GM12878 (cell line): ENCODE measurements around the gene VPS26A. TPM values are rescaled to one million over a fixed set of nuclear protein-coding genes. Genes with fewer than 3 reads are reported as not detected.

ENCODE experiments used
- ATAC-seq: fragments of 200-7000 bp; cut with Tn5 transposase; 3 replicates; pipeline ENCODE4 v1.9.1; 2020; ENCODE audit warnings: mild to moderate bottlenecking, moderate library complexity
- BruUV-seq: library from RNA; stranded (reverse); fragments of 400-500 nt; replicated peaks from 2 replicates; lab custom pipeline; 2021; lab: Mats Ljungman, UMichigan
- CTCF ChIA-PET: fragments of 300-600 bp; sonication (Branson Sonifier 250); formaldehyde crosslinking; extraction: SDS; loops from one replicate; lab custom pipeline; 2021; ENCODE audit warnings: inconsistent platforms; lab: Yijun Ruan, JAX
- POLR2A ChIA-PET: fragments of 350-600 bp; formaldehyde crosslinking; extraction: SDS; loops from one replicate; lab custom pipeline; 2021; ENCODE audit warnings: inconsistent platforms; lab: Charles Lee
- RAD21 ChIA-PET: fragments of 300-600 bp; sonication (Branson Sonifier 250); formaldehyde crosslinking; loops from one replicate; lab custom pipeline; 2023; ENCODE audit warnings: antibody characterized with exemption; ENCODE audit not compliant: unreplicated experiment; lab: Charles Lee
- SMC1A ChIA-PET: fragments of 300-600 bp; sonication (Branson Sonifier 250); formaldehyde crosslinking; loops from one replicate; lab custom pipeline; 2023; ENCODE audit not compliant: unreplicated experiment, uncharacterized antibody; lab: Charles Lee
- DNase-seq: peaks from one replicate; pipeline ENCODE4 v3.0.0-alpha.2; 2011; ENCODE audit warnings: low read depth, low spot score
- FAIRE-seq: peaks from 3 replicates; lab custom pipeline; 2011; peaks lifted over from hg19 to GRCh38; lab: Jason Lieb, UNC
- H2AFZ ChIP-seq: 2 replicates; pipeline ENCODE4 v1.6.0; 2011; ENCODE audit warnings: low read depth, low read length, control low read depth; ENCODE audit not compliant: control insufficient read depth
- H3K27ac ChIP-seq: 2 replicates; pipeline ENCODE4 v1.5.1; 2011; ENCODE audit warnings: control low read depth; ENCODE audit not compliant: control insufficient read depth, insufficient read depth
- H3K27me3 ChIP-seq, 2 experiments: replicated peaks in 1 of 2; 2 replicates each; pipeline versions ENCODE4 v1.6.0 to v1.6.1; 2011; ENCODE audit warnings: low read length in 1 of 2; ENCODE audit not compliant: control insufficient read depth in 2 of 2, insufficient read depth in 2 of 2
- H3K36me3 ChIP-seq, 2 experiments: 2 replicates each; pipeline ENCODE4 v1.5.1; 2011; ENCODE audit warnings: low read length in 1 of 2; ENCODE audit not compliant: control insufficient read depth in 2 of 2, insufficient read depth in 2 of 2
- H3K4me1 ChIP-seq: 2 replicates; pipeline ENCODE4 v1.6.1; 2011; ENCODE audit warnings: mild to moderate bottlenecking, low read length, moderate library complexity, mixed read lengths; ENCODE audit not compliant: control insufficient read depth, insufficient read depth
- H3K4me2 ChIP-seq: 2 replicates; pipeline ENCODE4 v1.6.0; 2011; ENCODE audit warnings: control low read depth; ENCODE audit not compliant: control insufficient read depth, insufficient read depth
- H3K4me3 ChIP-seq: fragments of 200-600 bp; sonication (generic); 2 replicates; pipeline ENCODE4 v1.5.1; 2016
- H3K79me2 ChIP-seq: 2 replicates; pipeline ENCODE4 v1.6.0; 2011; ENCODE audit warnings: low read length; ENCODE audit not compliant: control insufficient read depth, insufficient read depth
- H3K9ac ChIP-seq: 2 replicates; pipeline ENCODE4 v1.8.0; 2011; ENCODE audit warnings: low read length, control low read depth, mixed read lengths; ENCODE audit not compliant: control insufficient read depth, insufficient read depth
- H3K9me3 ChIP-seq: replicated peaks from 3 replicates; pipeline ENCODE4 v1.5.1; 2011; ENCODE audit warnings: mild to moderate bottlenecking, low read length; ENCODE audit not compliant: control insufficient read depth, insufficient read depth
- H4K20me1 ChIP-seq: 2 replicates; pipeline ENCODE4 v1.6.0; 2011; ENCODE audit not compliant: control insufficient read depth, insufficient read depth
- MLLT1 ChIP-seq: fragments of 450-650 bp; IDR thresholded peaks from 2 replicates; pipeline ENCODE4 v1.6.1; 2016; ENCODE audit warnings: mild to moderate bottlenecking
- PKNOX1 ChIP-seq: fragments of 450-650 bp; IDR thresholded peaks from 2 replicates; pipeline ENCODE4 v1.6.1; 2016; ENCODE audit warnings: mild to moderate bottlenecking
- POLR2AphosphoS5 ChIP-seq: IDR thresholded peaks from 2 replicates; pipeline ENCODE4 v1.6.1; 2011; ENCODE audit warnings: mild to moderate bottlenecking, low read length, inconsistent platforms
- PRDM15 ChIP-seq: fragments of 450-650 bp; formaldehyde crosslinking; IDR thresholded peaks from 2 replicates; pipeline ENCODE4 v1.4.0; 2020; ENCODE audit warnings: mild to moderate bottlenecking, moderate library complexity
- SMAD1 ChIP-seq: fragments of 450-650 bp; IDR thresholded peaks from 2 replicates; pipeline ENCODE4 v1.6.1; 2018; ENCODE audit warnings: mild to moderate bottlenecking, low read depth; ENCODE audit not compliant: partially characterized antibody
- WGBS: methylation state at CpG from one replicate; pipeline ENCODE4 v1.1.6; 2016; ENCODE audit warnings: low lambda C conversion rate; ENCODE audit not compliant: insufficient replicate concordance, insufficient coverage; ENCODE audit errors: missing lambda C conversion rate; 5-methylcytosine and 5-hydroxymethylcytosine counted together
- in situ Hi-C: fragments of 300-500 bp; cut with MboI; formaldehyde crosslinking; loops from 9 replicates; pipeline ENCODE4 v1.14.3; 2018; ENCODE audit warnings: mixed read lengths
- intact Hi-C: fragments of 100-400 bp; cut with micrococcal nuclease; formaldehyde crosslinking; loops from one replicate; pipeline ENCODE4 v1.14.2; 2022; ENCODE audit not compliant: unreplicated experiment
- polyA plus RNA-seq, 11 experiments: library from polyadenylated mRNA; depleted of rRNA in 4 of 11; unstranded in 6 of 11; stranded (reverse) in 5 of 11; fragments of >200 nt; fragmentation: Nextera tagmentation in 4 of 11; fragmentation: Illumina TruSeq in 1 of 11; extraction: Ambion mirVana in 4 of 11; extraction: Trizol in 1 of 11; gene quantifications; 1 replicate in 1 of 11; 2 replicates in 10 of 11; pipeline versions ENCODE4 v1.2.1 to v1.2.3, GENCODE V29; 2011 to 2016; ENCODE audit warnings: inconsistent platforms in 2 of 11, missing spikeins in 2 of 11, low read depth in 1 of 11
- total RNA-seq, 4 experiments: library from RNA; depleted of rRNA in 3 of 4; stranded (reverse); fragments of >200 nt in 3 of 4; fragmentation: Illumina TruSeq in 1 of 4; extraction: Trizol in 1 of 4; gene quantifications; 2 replicates each; pipeline versions ENCODE4 v1.2.1 to v1.2.3, GENCODE V29; 2013 to 2021

Gene VPS26A
- total and polyA plus RNA-seq, 10 of the 15 experiments (the other 5 are each of a cell fraction or from before 2014, with no cell fraction given): 16.8 to 72.3 (median 26.8) TPM

DNA sequence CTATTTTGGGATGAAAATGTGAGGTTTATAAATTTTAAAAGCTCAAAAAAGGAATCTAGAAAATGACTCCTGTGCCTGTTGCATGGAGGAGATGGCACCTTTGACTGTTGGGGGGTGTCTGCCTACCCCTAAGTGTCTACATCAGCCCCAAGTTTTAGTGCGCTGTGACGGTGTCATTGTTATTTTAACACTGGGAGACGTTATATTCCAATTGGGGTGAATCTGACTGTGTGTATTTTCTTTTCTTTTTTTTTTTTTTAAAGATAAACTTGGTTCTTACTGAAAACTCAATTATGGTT lies 35.6 kb upstream of the VPS26A start:
- ATAC-seq: 0 out of 3 replicates have a peak, but pooled peaks have one; percentile 2
- no peaks in the 10 kb centered on the region for H3K36me3 ChIP-seq
- BruUV-seq: TSS peak; percentile 76
- no peak overlapping the region for H2AFZ ChIP-seq
- RAD21 ChIA-PET: interaction anchor here (0.7 to 18.9 kb wide), 5 partner anchors 34 to 141 kb away, joined by 3 to 544 read pairs (median 6); no protein-coding TSS in a partner anchor
- in situ Hi-C loops: no loop called here
- TF ChIP-seq POLR2AphosphoS5 (peak; percentile 9; the same call in 1 of the 2 replicates), SMAD1 (no peak), MLLT1 (peak; percentile 72), PRDM15 (CRISPR knock-in tag) (peak; percentile 69; the same call in 1 of the 2 replicates), PKNOX1 (no peak)
- peak overlapping the region; percentile 68; the same call in 1 of the 2 replicates for H3K4me2 ChIP-seq
- no peak for FAIRE-seq
- intact Hi-C loops: no loop called here
- no peaks in the 10 kb centered on the region for H3K9me3 ChIP-seq
- H3K27ac ChIP-seq: peak overlapping the region; percentile 97
- SMC1A ChIA-PET: interaction anchor here (0.7 to 16.6 kb wide), 9 partner anchors 8 to 141 kb away, joined by 3 to 355 read pairs (median 6); no protein-coding TSS in a partner anchor
- 0% methylated on average over 3 of the region's 3 CpGs for whole genome bisulfite sequencing
- DNase-seq: no peak
- POLR2A ChIA-PET: interaction anchor here (1.0 to 13.2 kb wide), 8 partner anchors 8 to 141 kb away, joined by 3 to 312 read pairs (median 8); no protein-coding TSS in a partner anchor
- peaks cover 58% of the 10 kb centered on the region for H3K79me2 ChIP-seq
- peak overlapping the region; percentile 96 for H3K9ac ChIP-seq
- CTCF ChIA-PET: interaction anchor here (0.8 to 11.1 kb wide), 8 partner anchors 23 to 139 kb away, joined by 3 to 272 read pairs (median 6); no protein-coding TSS in a partner anchor
- no peaks in the 10 kb centered on the region for H3K27me3 ChIP-seq
- no peaks in the 10 kb centered on the region for H4K20me1 ChIP-seq
- H3K4me1 ChIP-seq: peaks cover 18% of the 10 kb centered on the region
- H3K4me3 ChIP-seq: peak overlapping the region; percentile 73
